MM.1S (cell line): Measurements from ENCODE around the gene ATP2B2.

Source experiments
- DNase-seq: peaks from one replicate; pipeline ENCODE4 v3.0.0-alpha.2; 2015
- H2AFZ ChIP-seq: fragments of 300-600 bp; sonication (generic); 2 replicates; pipeline ENCODE4 v1.6.0; 2016; ENCODE audit warnings: antibody characterized with exemption, low read length
- H3F3A ChIP-seq: fragments of 300-600 bp; sonication (generic); 2 replicates; pipeline ENCODE4 v1.6.1; 2016; ENCODE audit warnings: mild to moderate bottlenecking, antibody characterized with exemption, low read length, moderate library complexity, mixed read lengths; ENCODE audit not compliant: insufficient read depth
- H3K27ac ChIP-seq: fragments of 300-600 bp; sonication (generic); 2 replicates; pipeline ENCODE4 v1.5.1; 2016; ENCODE audit warnings: mild to moderate bottlenecking, low read length
- H3K27me3 ChIP-seq: fragments of 300-600 bp; sonication (generic); replicated peaks from 2 replicates; pipeline ENCODE4 v1.6.0; 2016; ENCODE audit warnings: low read length; ENCODE audit not compliant: insufficient read depth
- H3K36me3 ChIP-seq: fragments of 300-600 bp; sonication (generic); replicated peaks from 2 replicates; pipeline ENCODE4 v1.6.1; 2016; ENCODE audit warnings: mild to moderate bottlenecking, low read length, mixed read lengths; ENCODE audit not compliant: insufficient read depth
- H3K4me1 ChIP-seq: fragments of 300-600 bp; sonication (generic); 2 replicates; pipeline ENCODE4 v1.6.1; 2016; ENCODE audit warnings: low read length, mixed read lengths
- H3K4me2 ChIP-seq: fragments of 300-600 bp; sonication (generic); 2 replicates; pipeline ENCODE4 v1.6.0; 2016; ENCODE audit warnings: low read depth, low read length
- H3K4me3 ChIP-seq: fragments of 300-600 bp; sonication (generic); 2 replicates; pipeline ENCODE4 v1.5.1; 2016; ENCODE audit warnings: low read length, mixed read lengths
- H3K79me2 ChIP-seq: fragments of 300-600 bp; sonication (generic); 2 replicates; pipeline ENCODE4 v1.6.1; 2016; ENCODE audit warnings: mixed run types, low read length, mixed read lengths
- H3K9ac ChIP-seq: fragments of 300-600 bp; sonication (generic); 2 replicates; pipeline ENCODE4 v1.6.1; 2016; ENCODE audit warnings: low read length, mixed read lengths
- H3K9me2 ChIP-seq: fragments of 300-600 bp; sonication (generic); replicated peaks from 2 replicates; pipeline ENCODE4 v1.6.1; 2016; ENCODE audit warnings: mild to moderate bottlenecking, low read length, mixed read lengths; ENCODE audit not compliant: insufficient read depth
- H3K9me3 ChIP-seq: fragments of 300-600 bp; sonication (generic); replicated peaks from 2 replicates; pipeline ENCODE4 v1.6.1; 2016; ENCODE audit warnings: mild to moderate bottlenecking, low read length, mixed read lengths; ENCODE audit not compliant: insufficient read depth
- H4K20me1 ChIP-seq: fragments of 300-600 bp; sonication (generic); 2 replicates; pipeline ENCODE4 v1.6.1; 2016; ENCODE audit warnings: mild to moderate bottlenecking, low read length, moderate library complexity, mixed read lengths; ENCODE audit not compliant: insufficient read depth
- CTCF ChIP-seq: fragments of 300-600 bp; sonication (generic); IDR thresholded peaks from 2 replicates; pipeline ENCODE4 v1.5.1; 2016; ENCODE audit warnings: antibody characterized with exemption, low read length, mixed read lengths
- EZH2 ChIP-seq: fragments of 300-600 bp; sonication (generic); optimal IDR thresholded peaks from 2 replicates; pipeline ENCODE3; 2017; ENCODE audit warnings: low read depth, mild to moderate bottlenecking, antibody characterized with exemption, low read length, mixed read lengths
- EZH2phosphoT487 ChIP-seq: fragments of 300-600 bp; sonication (generic); IDR thresholded peaks from 2 replicates; pipeline ENCODE4 v1.6.1; 2018; ENCODE audit warnings: antibody characterized with exemption, low read length

Gene ATP2B2

GRCh38 chr3:10513306-10513705 is 7.9 kb upstream of the ATP2B2 start:
- H3K27ac ChIP-seq: no peak overlapping the region
- no peaks in the 10 kb centered on the region for H4K20me1 ChIP-seq
- no peaks in the 10 kb centered on the region for H3K36me3 ChIP-seq
- no peak overlapping the region for H3K4me3 ChIP-seq
- no peak for DNase-seq
- H3K9me2 ChIP-seq: no peaks in the 10 kb centered on the region
- no peaks in the 10 kb centered on the region for H3K4me1 ChIP-seq
- TF ChIP-seq EZH2 (no peak), EZH2phosphoT487 (no peak), CTCF (no peak)
- no peaks in the 10 kb centered on the region for H3F3A ChIP-seq
- no peak overlapping the region for H3K4me2 ChIP-seq
- H3K9ac ChIP-seq: no peak overlapping the region
- no peak overlapping the region for H2AFZ ChIP-seq
- no peaks in the 10 kb centered on the region for H3K9me3 ChIP-seq
- no peaks in the 10 kb centered on the region for H3K79me2 ChIP-seq
- H3K27me3 ChIP-seq: peaks cover 28% of the 10 kb centered on the region

- no peak for DNase-seq
- no peaks in the 10 kb centered on the region for H4K20me1 ChIP-seq
- H3K27ac ChIP-seq: no peak overlapping the region
- TF ChIP-seq EZH2phosphoT487: no peak
- TF ChIP-seq CTCF: no peak
- TF ChIP-seq EZH2: no peak
- no peak overlapping the region for H3K4me2 ChIP-seq
- H3K79me2 ChIP-seq: no peaks in the 10 kb centered on the region
- H3K9me2 ChIP-seq: no peaks in the 10 kb centered on the region
- no peaks in the 10 kb centered on the region for H3K4me1 ChIP-seq
- no peak overlapping the region for H3K9ac ChIP-seq
- no peak overlapping the region for H2AFZ ChIP-seq
- H3K36me3 ChIP-seq: no peaks in the 10 kb centered on the region
- no peaks in the 10 kb centered on the region for H3K9me3 ChIP-seq
- H3F3A ChIP-seq: no peaks in the 10 kb centered on the region
- no peak overlapping the region for H3K4me3 ChIP-seq
- H3K27me3 ChIP-seq: peaks cover 34% of the 10 kb centered on the region
Measured at GRCh38 chr3:10512687-10513086, 7.3 kb upstream of the ATP2B2 start.

GRCh38 chr3:10511809-10512494 is 6.6 kb upstream of the ATP2B2 start:
- Histone ChIP-seq H3K36me3 (no peaks in the 10 kb centered on the region), H3K4me1 (no peaks in the 10 kb centered on the region), H3K9me2 (no peaks in the 10 kb centered on the region), H3K9ac (no peak overlapping the region), H3K9me3 (no peaks in the 10 kb centered on the region), H3K79me2 (no peaks in the 10 kb centered on the region), H3K27ac (no peak overlapping the region), H2AFZ (no peak overlapping the region), H3K27me3 (peaks cover 42% of the 10 kb centered on the region), H3K4me2 (no peak overlapping the region), H3K4me3 (no peak overlapping the region), H3F3A (no peaks in the 10 kb centered on the region), H4K20me1 (no peaks in the 10 kb centered on the region)
- no peak for DNase-seq
- TF ChIP-seq CTCF: no peak
- no peak for TF ChIP-seq EZH2phosphoT487
- TF ChIP-seq EZH2: no peak
